GM21717 (cell line): ENCODE results near the gene OXER1.

Experiments
- ATAC-seq: cut with Tn5 transposase; IDR thresholded peaks from one replicate; pipeline ENCODE4 v1.9.1; 2021; ENCODE audit warnings: mild to moderate bottlenecking, moderate library complexity; ENCODE audit not compliant: unreplicated experiment

Gene OXER1

GRCh38 chr2:42794271-42795046 lies 30.5 kb upstream of the OXER1 start:
- no peak for ATAC-seq

GRCh38 chr2:42793334-42794270 lies 29.7 kb upstream of the OXER1 start:
- ATAC-seq, result no peak

GRCh38 chr2:42792583-42793333 lies 28.8 kb upstream of the OXER1 start, which contains the start of gene HAAO:
HAAO (minus strand) TSS chr2:42792583; CDS start chr2:42792536, 47 bp downstream.
- peak; percentile 21 for ATAC-seq

DNA sequence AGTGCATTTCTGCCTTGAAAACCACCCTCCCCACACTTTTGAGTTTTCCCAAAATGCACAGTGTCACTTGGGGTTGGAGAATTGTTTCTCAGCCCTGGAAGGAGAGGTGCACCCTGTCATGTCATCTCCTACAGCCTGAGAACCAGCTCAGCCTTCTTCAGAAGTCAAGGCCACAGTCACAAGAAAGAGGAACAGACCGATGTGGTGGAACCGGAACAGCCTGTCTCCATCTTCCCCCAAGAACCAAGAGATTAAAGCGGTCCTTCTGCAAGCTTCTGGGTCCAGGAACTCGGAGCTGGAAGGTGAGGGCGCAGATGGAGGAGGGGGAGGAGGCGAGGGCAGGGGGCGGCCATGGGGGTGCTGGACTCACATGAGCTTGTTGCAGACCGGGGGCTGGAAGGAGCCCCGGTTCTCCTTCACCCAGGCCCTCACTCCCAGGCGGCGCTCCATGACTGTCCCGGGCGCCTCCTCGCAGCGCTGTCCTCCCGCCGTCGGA lies 28.2 kb upstream of the OXER1 start:
- ATAC-seq, result peak; percentile 26

GRCh38 chr2:42791606-42792005 lies 27.7 kb upstream of the OXER1 start:
- no peak for ATAC-seq

- ATAC-seq, result no peak
Observed at GRCh38 chr2:42789751-42790150, 25.8 kb upstream of the OXER1 start.

- ATAC-seq, result no peak
Observed at GRCh38 chr2:42788882-42789281, 24.9 kb upstream of the OXER1 start.

- no peak for ATAC-seq
Observed at GRCh38 chr2:42788478-42788793, 24.5 kb upstream of the OXER1 start.

DNA sequence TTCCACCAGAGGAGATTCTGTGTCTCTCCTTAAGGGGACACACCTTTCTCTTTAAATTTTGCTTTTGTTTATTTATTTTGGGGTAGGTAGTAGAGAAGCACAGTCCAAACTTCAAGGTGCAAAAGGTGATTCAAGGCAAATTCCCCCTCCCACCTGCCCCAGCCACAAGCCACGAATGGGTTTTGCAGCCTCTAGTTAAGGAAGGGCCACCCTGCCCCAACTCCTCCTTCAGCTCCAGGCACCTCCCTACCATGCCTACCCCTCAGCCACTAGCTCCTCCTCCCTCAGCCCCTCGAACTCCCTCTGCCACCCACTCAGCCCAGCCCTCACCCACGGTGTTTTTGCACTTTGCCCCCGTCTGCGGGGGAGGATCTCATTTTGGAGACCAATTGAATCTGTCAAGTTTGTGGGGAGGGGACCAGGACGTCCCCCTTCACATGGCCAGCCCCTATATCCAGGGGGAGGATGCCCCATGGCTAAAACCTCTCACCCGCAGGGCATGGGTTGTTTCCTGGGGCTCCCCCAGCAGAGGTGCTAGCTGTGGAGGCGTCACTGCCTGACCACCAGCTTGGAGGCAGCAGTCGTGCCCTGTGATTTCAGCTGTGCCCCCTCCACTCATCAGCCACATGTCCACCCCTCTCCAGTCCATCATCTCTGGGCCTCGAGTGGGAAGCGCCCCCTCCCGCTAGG lies 24.0 kb upstream of the OXER1 start:
- no peak for ATAC-seq

DNA sequence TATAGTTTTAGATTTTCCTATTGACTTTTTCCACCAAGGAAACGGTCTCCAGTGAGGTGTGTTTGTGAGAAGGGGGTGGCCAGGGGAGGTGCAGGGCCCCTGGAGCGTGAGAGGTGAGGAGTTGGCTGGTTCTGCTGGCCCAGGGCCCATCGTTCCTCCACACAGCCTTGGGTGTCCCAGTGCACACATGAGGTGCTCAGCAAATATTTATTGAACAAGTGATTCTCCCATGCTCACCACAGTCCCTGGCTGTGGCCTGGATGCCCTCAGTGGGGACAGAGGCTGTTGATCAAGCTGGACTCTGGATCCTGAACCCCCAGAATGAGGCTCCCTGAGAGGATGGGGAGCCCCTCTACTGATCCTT lies 23.5 kb upstream of the OXER1 start:
- no peak for ATAC-seq

DNA sequence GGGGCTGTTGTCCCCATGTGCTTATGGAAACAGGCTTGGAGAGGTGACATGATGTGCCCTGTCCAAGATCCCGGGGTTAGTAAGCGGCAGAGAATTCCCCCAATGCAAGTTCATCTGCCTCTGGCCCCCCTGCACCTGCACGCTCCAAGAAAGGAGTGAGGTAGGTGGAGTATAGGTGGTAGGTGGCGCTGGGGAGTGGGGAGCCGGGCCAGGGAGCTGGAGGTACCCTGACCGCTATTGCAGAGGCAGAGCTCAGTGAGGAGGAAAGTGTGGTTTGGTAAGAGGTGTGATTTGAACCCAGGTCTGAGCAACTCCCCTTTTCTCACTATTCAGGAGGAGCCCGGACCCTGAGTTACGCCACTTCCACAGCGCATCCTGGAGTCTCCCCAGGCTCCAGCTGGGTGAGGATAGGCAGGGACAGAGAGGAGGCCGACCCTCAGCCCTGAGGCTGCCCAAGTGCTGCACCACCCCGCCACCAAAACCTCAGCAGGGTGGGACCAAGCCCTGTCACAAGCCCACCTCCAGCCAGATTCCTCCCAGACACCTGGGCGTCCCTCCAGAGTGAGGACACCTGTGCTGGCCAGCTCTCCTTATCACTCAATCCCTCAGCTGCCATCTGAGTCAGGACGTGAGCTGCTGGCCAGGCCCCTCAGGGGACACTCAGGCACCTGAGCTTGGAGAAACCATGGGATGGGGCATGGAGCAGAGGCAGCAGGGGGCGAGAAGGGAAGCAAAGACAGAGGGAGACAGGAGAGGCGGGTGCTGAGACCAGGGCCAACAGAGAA lies 22.8 kb upstream of the OXER1 start:
- ATAC-seq, result no peak

GRCh38 chr2:42784204-42784880 lies 20.4 kb upstream of the OXER1 start:
- ATAC-seq, result no peak

GRCh38 chr2:42783511-42783910 lies 19.6 kb upstream of the OXER1 start:
- no peak for ATAC-seq

DNA sequence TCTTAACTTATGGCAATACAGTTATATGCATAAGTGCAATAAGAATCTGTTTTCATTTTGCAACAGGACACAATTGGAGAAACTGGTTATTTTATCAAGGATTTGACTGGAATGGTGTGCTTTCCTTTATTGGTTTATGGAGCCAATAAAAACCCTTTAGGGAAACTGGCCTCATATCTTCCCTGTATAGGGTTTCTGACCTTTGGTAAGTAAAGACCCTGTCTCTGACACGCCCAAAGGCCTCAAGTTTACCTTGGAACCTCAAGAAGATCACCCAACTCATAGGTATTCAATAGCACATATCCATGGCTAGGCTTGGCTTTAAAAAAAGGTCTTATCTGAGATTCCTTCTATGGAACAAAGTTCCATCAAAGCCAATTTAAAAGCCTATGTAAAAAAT lies 17.2 kb upstream of the OXER1 start:
- no peak for ATAC-seq

DNA sequence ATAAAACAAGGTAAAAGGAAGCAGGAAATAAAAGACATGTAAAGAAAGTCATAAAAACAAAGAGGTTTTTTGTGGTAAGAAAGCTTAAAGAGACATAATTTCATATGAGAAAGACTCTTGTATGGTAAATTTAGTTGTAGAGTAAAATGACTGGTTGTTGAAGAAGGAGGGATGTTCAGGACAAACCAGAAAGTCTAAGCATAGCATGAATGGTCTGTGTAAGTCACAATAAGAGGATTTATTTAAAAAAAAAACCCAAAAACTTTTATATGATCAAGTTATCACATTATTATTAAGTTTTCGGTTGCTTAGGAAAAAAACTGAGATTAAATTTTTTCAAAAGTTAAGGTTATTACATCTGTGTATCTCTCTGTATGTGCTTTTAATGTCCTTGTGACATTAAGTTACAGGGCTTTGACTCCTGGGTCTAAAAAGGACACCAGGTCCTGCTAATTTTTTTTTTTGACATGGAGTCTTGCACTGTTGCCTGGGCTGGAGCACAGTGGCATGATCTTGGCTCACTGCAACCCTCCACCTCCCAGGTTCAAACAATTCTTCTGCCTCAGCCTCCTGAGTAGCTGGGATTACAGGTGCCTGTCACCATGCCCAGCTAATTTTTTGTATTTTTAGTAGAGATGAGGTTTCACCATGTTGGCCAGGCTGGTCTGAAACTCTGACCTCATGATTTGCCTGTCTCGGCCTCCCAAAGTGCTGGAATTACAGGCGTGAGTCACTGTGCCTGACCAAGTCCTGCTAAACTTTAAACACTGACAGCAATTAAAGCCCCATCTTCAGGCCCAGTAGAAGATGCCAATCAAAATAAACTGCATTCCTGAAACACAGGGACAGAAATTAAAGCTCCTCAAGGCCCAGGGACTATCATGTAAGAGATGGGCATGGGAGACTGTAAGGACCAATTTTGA lies 14.2 kb upstream of the OXER1 start:
- no peak for ATAC-seq

GRCh38 chr2:42775810-42776209 lies 11.9 kb upstream of the OXER1 start:
- ATAC-seq, result no peak

- no peak for ATAC-seq
Observed at GRCh38 chr2:42775186-42775585, 11.3 kb upstream of the OXER1 start.

- no peak for ATAC-seq
Observed at GRCh38 chr2:42771546-42772153, 7.7 kb upstream of the OXER1 start.
